Mammary epithelial cell (primary cell): ENCODE measurements around the gene TRAPPC5.

Source experiments
- CTCF ChIP-seq, 2 donors: IDR thresholded peaks in 1 of 2; conservative IDR thresholded peaks in 1 of 2; 2 replicates each; pipeline ENCODE4 v1.5.1; 2011 to 2012; ENCODE audit warnings: inconsistent platforms in 2 of 2, low read length in 2 of 2, mild to moderate bottlenecking in 2 of 2, control low read depth in 1 of 2, low read depth in 1 of 2; ENCODE audit not compliant: insufficient read depth in 1 of 2; ENCODE audit errors: extremely low read depth in 1 of 2
- EZH2 ChIP-seq: IDR thresholded peaks from 2 replicates; pipeline ENCODE4 v1.6.1; 2012; ENCODE audit warnings: low read length, inconsistent platforms, borderline replicate concordance

GRCh38 chr19:7645656-7646425, 34.8 kb upstream of the TRAPPC5 start:
- TF ChIP-seq CTCF (conservative IDR thresholded peaks at IDR 0.05 in 1 of 2, IDR thresholded peaks at IDR 0.05 in 1 of 2; ENCODE audit: extremely low read depth in 1 of 2, insufficient read depth in 1 of 2, low read depth in 1 of 2, low read length in 2 of 2) = no peak
- no peak for TF ChIP-seq EZH2
